HT1080 (cell line): Measurements from ENCODE around the gene KCNIP4. TPM values are rescaled to one million over a fixed set of nuclear protein-coding genes. Genes with fewer than 3 reads are reported as not detected.
"Not testable (repeated sequence)": the region's sequence is repeated elsewhere in the genome, so short reads cannot be mapped to it uniquely, and the experiment has no call there.

ENCODE experiments used
- DNase-seq: peaks from one replicate; pipeline ENCODE4 v3.0.0-alpha.2; 2015; ENCODE audit warnings: low read depth
- total RNA-seq: library from RNA; depleted of rRNA; stranded (reverse); fragments of >200 nt; shearing (Covaris generic); gene quantifications from 2 replicates; pipeline ENCODE4 v1.2.3, GENCODE V29; 2014

KCNIP4 gene
- total RNA-seq, 1 experiment from 2014 or later: not detected

DNA sequence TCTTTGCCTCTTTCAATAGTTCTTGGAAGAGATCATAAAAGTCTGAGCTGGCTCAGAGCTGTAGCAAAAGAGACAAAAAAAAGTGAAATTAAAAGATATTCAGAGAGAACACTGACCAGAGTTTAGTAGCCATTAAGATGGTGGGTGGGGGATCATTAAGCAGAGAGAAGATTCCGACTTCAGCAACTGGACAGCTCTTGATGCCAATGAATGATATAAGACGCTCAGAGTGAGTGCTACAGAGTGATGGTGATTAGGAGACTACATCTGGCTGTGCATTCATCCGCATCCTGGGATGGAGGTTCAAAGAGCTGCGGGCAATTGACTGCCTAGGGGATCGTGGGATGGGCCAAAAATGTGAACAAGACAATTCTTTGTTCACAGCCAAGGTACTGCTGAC, 1069.8 kb downstream of the KCNIP4 start:
- peak; percentile 6 for DNase-seq

DNA sequence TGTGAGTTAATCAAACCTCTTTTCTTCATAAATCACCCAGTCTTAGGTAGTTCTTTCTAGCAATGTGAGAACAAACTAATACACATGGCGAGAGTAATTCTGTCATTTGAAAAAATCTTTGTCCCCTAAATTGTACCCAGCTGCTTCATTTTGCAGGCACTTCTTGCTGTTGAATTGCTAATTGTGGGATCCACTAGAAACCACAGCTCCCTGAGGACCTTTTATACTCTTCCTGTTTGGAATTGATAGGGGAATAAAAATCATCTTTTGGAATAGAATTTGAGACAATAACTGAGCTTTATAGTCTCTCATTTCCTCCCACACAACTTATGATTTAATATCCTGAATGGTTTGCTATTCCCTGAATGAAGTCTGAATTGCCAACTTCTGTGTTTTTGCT, 1078.1 kb downstream of the KCNIP4 start:
- DNase-seq: no peak

DNA sequence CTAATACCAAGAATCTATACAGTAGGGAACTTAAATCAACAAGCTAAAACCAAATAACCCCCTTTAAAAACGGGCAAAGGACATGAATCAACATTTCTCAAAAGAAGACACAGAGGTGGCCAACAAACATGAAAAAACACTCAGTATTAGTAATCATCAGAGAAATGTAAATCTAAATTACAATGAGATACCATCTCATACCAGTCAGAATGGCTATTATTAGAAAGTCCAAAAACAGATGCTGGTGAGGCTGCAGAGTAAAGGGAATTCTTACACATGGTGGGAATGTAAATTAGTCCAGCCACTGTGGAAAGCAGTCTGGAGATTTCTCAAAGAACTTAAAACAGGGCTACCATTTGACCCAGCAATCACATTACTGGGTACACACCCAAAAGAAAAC, 1080.5 kb downstream of the KCNIP4 start:
- no peak for DNase-seq

GRCh38 chr4:20860878-20861277, 1087.7 kb downstream of the KCNIP4 start:
- DNase-seq: no peak

GRCh38 chr4:20859097-20859781, 1089.3 kb downstream of the KCNIP4 start:
- DNase-seq: no peak

- DNase-seq: no peak
Observed at GRCh38 chr4:20857081-20857480, 1091.5 kb downstream of the KCNIP4 start.

DNA sequence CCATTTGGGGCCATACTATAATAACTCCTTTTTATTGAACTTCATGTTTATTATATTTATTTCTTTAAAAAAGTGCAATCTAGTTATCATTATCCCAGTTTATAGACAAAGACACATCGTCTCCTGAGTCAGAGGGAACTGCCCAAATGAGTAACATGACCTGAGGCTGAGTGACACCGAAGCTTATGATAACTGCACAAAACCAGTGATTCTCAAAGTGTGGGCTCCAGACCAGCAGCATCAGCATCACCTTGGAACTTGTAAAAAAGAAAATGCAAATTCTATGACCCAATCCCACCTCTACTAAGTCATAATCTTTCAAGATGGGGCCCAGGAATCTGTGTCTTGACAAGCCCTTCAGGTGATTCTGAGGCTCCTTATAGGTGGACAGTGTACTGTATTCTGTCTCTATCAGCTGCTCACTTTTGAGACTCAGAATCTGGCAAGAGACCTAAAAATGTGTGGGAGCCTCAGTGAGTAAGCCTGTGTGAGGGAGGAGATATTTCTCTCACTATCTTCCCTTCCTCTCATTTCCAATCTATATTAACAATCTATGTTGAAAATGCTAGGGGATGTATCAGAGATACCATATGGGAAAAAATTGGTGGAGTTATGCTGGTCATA, 1101.3 kb downstream of the KCNIP4 start:
- no peak for DNase-seq

GRCh38 chr4:20844311-20844710, 1104.3 kb downstream of the KCNIP4 start:
- no peak for DNase-seq

DNA sequence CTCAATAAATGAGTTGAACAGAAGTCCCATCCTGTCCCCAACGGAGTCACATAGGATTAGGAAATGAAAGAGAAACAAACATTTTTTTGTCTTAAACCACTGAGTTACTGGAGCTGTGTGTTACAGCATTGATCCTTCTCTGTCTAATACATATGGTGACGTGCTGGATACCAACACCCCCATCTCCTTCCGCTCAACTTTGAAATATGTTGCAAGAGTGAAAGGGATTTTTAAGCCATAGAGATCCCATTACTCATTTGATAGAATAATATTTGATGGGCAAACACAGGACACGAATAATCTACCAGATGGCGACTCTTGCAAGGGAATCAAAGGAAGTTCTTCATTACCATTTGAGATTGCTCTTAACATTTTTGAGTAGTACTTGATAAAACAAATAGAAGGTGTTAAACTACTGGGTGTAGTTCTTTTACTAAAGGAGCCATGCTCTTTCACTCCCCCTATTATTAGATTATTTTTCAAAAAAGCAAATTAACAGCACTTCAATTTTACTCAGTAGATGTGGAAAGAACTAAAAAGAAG, 1107.9 kb downstream of the KCNIP4 start:
- no peak for DNase-seq

DNA sequence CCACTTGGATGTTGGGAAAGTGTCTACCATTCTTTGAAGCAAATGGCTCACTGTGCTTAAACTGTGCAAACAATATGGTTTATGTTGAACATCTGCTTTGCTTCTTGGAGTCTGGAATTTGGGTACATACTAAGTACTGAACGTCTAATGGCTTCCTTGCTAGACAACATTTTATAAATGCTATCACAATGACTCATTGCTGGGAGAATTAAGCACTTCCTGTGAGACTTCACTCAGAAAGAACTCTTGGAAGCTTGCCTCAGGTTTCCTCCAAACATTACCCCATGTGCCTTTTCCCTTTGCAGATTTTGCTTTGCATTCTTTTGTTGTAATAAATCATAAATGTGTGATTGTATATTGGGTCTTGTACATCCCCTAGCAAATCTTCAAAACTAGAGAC, 1108.6 kb downstream of the KCNIP4 start:
- DNase-seq: peak; percentile 81

DNA sequence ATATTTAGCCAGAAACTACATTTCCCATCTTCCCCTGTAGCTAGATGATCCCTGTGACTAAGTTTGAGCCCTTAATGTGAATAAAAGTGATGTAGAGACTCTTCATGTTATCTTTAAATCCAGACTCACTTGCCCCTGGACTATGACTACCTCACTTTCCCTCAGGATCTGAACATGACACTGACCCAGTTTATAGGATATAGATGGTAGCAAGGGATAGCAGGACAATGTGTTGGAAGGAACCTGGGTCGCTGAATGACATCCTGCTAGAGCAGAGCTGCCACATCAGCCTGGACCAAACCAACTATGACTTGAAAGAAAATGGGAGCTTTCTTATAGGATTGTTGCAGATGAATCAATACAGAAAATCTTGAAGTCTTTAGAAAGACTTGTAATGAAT, 1110.1 kb downstream of the KCNIP4 start:
- no peak for DNase-seq

DNA sequence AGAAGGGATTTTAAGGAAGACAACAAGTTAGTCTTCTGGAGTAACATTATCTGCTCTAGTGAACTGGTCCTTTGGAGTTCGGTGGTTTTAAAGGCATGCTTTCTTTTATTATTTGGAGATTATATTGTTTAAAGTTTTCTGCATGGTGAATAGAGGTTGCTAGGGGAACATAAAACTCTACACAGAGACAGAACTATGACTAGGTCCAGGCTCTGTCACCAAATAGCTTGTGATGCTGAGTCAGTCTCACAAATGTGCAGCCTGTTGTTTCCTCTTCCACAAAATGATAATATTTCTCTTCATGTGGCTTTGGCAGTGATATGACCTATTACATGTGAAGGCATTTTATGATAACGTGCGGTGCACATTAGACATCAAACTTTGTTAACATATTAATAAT, 1115.7 kb downstream of the KCNIP4 start:
- peak; percentile 55 for DNase-seq

- peak; percentile 30 for DNase-seq
Observed at GRCh38 chr4:20831746-20832145, 1116.8 kb downstream of the KCNIP4 start.

DNA sequence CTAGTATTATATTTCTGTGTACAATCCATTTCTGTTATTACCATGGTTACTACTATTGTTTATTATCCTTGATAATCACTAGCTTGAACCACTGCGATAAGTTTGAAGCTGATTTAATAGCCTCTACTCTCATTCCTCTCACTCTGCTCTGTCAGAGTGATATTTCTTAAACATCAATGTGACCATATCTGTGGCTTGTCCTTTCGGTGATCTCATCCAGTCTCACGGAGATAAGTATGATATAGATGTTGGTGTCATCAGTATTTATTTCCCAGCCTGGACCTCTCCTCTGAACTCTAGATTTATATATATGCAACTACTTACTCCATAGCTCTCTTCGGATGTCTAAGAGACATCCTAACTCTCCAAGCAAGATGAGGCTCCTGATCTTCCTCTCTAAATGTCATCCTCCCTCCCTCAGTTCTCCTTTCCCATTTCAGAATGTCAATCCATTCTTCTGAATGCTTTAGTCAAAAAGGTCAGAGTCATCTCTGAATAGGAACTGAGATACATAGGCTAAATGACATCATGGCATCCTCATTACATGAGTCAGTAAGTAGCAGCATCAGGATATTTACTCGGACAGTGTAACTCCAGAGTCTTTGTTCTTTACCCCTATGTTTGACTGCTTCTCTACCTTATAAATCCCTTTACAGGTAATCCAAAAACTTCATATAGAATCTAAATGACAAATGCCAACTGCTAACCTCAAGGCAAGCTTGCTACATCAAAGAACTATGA, 1118.8 kb downstream of the KCNIP4 start:
- DNase-seq: peak; percentile 24

DNA sequence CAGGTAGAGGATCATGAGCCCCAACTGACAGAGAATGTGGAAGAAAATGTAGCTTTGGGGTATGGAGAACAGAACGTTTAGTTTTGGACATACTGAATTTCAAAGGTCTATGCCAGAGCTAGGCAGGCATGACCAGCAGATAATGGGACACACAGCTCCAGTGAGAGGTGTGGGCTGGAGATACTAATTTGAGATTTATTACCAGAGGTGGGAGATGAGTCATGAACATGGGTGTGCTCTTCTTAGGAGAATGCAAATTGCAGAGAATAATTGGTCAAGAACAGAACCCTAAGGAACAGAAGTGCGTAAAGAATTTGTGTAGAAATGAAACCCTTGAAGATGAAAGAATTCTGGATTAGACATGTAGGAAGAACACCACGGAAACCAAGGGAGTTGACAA, 1123.1 kb downstream of the KCNIP4 start:
- DNase-seq: no peak

DNA sequence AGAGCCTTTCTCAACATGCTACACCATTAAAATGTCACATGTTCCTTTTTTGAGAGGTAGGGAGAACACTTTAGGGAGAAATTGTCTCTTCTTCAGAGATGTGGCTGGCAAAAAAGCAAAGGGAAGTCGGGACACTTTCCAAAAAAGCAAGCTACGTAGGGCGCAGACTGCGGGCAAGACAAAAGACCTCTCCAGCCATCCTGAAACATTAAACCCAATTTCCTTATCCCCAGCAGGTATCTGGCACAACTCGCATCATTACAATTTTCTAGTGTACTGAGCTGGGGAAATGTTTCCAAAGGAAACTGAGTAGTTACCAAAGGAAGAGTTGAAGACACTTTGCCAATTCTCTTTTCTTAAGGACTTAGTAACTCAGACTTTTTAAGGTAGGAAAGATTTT, 1132.3 kb downstream of the KCNIP4 start:
- DNase-seq: no peak

DNA sequence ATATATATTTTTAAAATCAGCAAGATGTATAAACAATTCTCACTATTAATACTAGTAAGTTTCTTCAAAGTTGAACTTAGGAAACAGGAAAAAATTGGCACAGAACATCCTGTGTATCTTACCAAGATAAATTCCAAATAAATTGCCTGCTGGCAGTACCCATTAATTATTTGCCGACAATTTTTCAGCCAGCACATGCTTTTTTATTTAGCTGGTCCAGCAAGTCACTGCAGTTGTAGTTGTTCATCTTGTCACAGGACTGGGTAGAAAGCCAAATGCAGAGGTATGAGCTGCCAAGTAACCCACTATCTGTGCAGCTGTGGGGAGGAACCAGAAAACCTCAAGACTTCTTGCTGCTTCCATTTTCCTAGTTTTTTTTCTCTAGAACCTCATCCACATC, 1134.9 kb downstream of the KCNIP4 start:
- no peak for DNase-seq

DNA sequence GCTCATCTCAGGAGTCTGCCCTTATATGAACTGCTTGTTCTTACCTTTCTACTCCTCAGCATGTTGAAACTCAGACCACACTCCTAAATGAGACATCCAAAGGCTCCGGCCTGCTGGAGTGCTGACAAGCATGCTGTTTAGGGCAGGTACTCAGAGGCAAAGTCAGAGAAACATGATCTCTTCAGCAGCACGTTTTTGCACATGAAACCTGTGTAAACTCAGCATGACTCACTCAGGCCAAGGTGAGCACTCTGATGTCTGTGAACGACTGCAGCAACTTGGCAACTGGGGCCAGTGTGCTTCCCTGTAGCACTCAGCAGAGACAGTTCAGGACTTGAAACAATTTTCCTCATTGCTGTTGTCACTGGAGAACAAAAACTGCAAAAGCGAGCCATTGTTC, 1138.8 kb downstream of the KCNIP4 start:
- DNase-seq: peak; percentile 54

- no peak for DNase-seq
Observed at GRCh38 chr4:20805716-20806115, 1142.9 kb downstream of the KCNIP4 start.

DNA sequence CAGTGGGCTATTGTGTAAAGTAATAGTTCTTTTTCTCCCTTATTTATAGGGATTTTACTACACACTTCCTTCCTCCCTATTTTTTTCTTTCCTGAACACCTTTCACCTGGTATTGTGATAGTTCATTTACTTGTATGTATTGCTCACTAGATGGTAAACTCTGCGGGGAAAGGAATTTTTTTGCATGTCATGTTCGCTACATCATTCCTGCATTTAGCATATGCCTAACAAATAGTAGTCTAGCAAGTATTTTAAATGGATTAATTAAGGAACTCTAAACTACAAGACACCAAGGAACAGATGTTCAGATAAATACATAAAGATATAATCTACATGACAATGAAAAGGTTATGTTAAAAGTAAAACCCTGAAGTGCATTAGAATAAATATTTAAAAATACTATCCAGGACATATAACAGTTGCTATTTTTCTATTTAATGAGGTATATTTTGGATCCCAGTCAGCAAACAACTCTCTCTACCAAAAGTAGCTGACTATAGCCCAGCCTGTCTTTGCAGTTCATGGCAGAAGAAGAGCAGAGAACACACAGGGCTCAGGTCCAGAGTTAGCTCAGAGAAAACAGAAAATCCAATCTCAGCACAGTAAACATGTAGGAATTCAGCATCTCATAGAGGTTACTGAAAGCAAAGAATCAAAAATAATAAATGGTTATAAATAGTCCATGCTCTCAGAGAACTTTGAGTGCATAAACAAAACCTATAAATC, 1160.5 kb downstream of the KCNIP4 start:
- DNase-seq: no peak

- DNase-seq: not testable (repeated sequence)
Observed at GRCh38 chr4:20783134-20783533, 1165.4 kb downstream of the KCNIP4 start.

- peak; percentile 2 for DNase-seq
Observed at GRCh38 chr4:20778896-20779295, 1169.7 kb downstream of the KCNIP4 start.
